SK-N-SH treated with all-trans-retinoic acid at 6 μM for 48 hours (cell line): ENCODE data around the gene KCTD14.
"Not testable (repeated sequence)": the region's sequence is repeated elsewhere in the genome, so short reads cannot be mapped to it uniquely, and the experiment has no call there.

Source experiments
- ATAC-seq: fragments of 200-7000 bp; cut with Tn5 transposase; 3 replicates; pipeline ENCODE4 v1.9.1; 2020; ENCODE audit warnings: mild to moderate bottlenecking, moderate library complexity
- ARNTL ChIP-seq: fragments of 450-650 bp; formaldehyde crosslinking; IDR thresholded peaks from 2 replicates; pipeline ENCODE4 v1.5.0; 2020; ENCODE audit warnings: low read depth, mild to moderate bottlenecking, moderate library complexity, borderline replicate concordance
- BACH2 ChIP-seq: fragments of 250-450 bp; sonication (Bioruptor Pico); IDR thresholded peaks from 2 replicates; pipeline ENCODE4 v1.9.0; 2021; ENCODE audit warnings: mild to moderate bottlenecking, borderline replicate concordance
- CSDC2 ChIP-seq: fragments of 250-450 bp; sonication (Bioruptor Pico); IDR thresholded peaks from 2 replicates; pipeline ENCODE4 v1.5.0; 2020; ENCODE audit warnings: mild to moderate bottlenecking, moderate library complexity
- ESRRG ChIP-seq: fragments of 250-450 bp; sonication (Bioruptor Pico); IDR thresholded peaks from 2 replicates; pipeline ENCODE4 v1.6.1; 2021; ENCODE audit warnings: mild to moderate bottlenecking
- ISL1 ChIP-seq: fragments of 250-450 bp; sonication (Bioruptor Pico); IDR thresholded peaks from 2 replicates; pipeline ENCODE4 v2.1.2; 2022; ENCODE audit warnings: mild to moderate bottlenecking, moderate library complexity
- OSR1 ChIP-seq: fragments of 250-450 bp; sonication (Bioruptor Pico); IDR thresholded peaks from 2 replicates; pipeline ENCODE4 v1.8.0; 2022; ENCODE audit warnings: moderate library complexity, mild to moderate bottlenecking, inconsistent platforms
- PPARA ChIP-seq: fragments of 250-450 bp; sonication (Bioruptor Pico); IDR thresholded peaks from 2 replicates; pipeline ENCODE4 v1.5.0; 2020; ENCODE audit warnings: mild to moderate bottlenecking, borderline replicate concordance
- RARB ChIP-seq: fragments of 250-450 bp; sonication (Bioruptor Pico); IDR thresholded peaks from 2 replicates; pipeline ENCODE4 v1.8.0; 2021; ENCODE audit warnings: mild to moderate bottlenecking, moderate library complexity
- SNAI2 ChIP-seq: fragments of 250-450 bp; sonication (Bioruptor Pico); IDR thresholded peaks from 2 replicates; pipeline ENCODE4 v1.5.0; 2020; ENCODE audit warnings: mild to moderate bottlenecking, moderate library complexity
- TCF4 ChIP-seq: fragments of 250-450 bp; sonication (Bioruptor Pico); IDR thresholded peaks from 2 replicates; pipeline ENCODE4 v1.8.0; 2021; ENCODE audit warnings: mild to moderate bottlenecking, moderate library complexity, borderline replicate concordance
- TOX ChIP-seq: fragments of 250-450 bp; sonication (Bioruptor Pico); IDR thresholded peaks from 2 replicates; pipeline ENCODE4 v1.8.0; 2021; ENCODE audit warnings: mild to moderate bottlenecking, moderate library complexity, borderline replicate concordance
- ZC3H10 ChIP-seq: fragments of 250-450 bp; sonication (Bioruptor Pico); IDR thresholded peaks from 2 replicates; pipeline ENCODE4 v1.5.1; 2021; ENCODE audit warnings: mild to moderate bottlenecking, moderate library complexity
- ZFP3 ChIP-seq: fragments of 250-450 bp; sonication (Bioruptor Pico); IDR thresholded peaks from 2 replicates; pipeline ENCODE4 v1.5.0; 2020; ENCODE audit warnings: mild to moderate bottlenecking, moderate library complexity
- ZFP30 ChIP-seq: fragments of 450-650 bp; formaldehyde crosslinking; IDR thresholded peaks from 2 replicates; pipeline ENCODE4 v1.5.0; 2022; ENCODE audit warnings: mild to moderate bottlenecking, moderate library complexity
- ZNF565 ChIP-seq: fragments of 450-650 bp; formaldehyde crosslinking; conservative IDR thresholded peaks from 2 replicates; pipeline ENCODE4 v1.5.0; 2020; ENCODE audit warnings: low read depth, mild to moderate bottlenecking, moderate library complexity
- ZNF70 ChIP-seq: fragments of 450-650 bp; formaldehyde crosslinking; IDR thresholded peaks from 2 replicates; pipeline ENCODE4 v1.5.0; 2020; ENCODE audit warnings: mild to moderate bottlenecking, moderate library complexity
- ZNF8 ChIP-seq: fragments of 450-650 bp; formaldehyde crosslinking; IDR thresholded peaks from 2 replicates; pipeline ENCODE4 v1.5.0; 2020; ENCODE audit warnings: mild to moderate bottlenecking, moderate library complexity
- TF ChIP-seq, protein P1 (sequence below): fragments of 250-450 bp; sonication (Bioruptor Pico); IDR thresholded peaks from 2 replicates; pipeline ENCODE4 v1.5.1; 2021; ENCODE audit warnings: mild to moderate bottlenecking, moderate library complexity
- TF ChIP-seq, protein P2 (sequence below): fragments of 250-450 bp; sonication (Bioruptor Pico); IDR thresholded peaks from 2 replicates; pipeline ENCODE4 v1.8.0; 2020; ENCODE audit warnings: mild to moderate bottlenecking, moderate library complexity, borderline replicate concordance
- TF ChIP-seq, protein P3 (sequence below): fragments of 250-450 bp; sonication (Bioruptor Pico); IDR thresholded peaks from 2 replicates; pipeline ENCODE4 v1.8.0; 2021; ENCODE audit warnings: low read depth, mild to moderate bottlenecking, moderate library complexity, borderline replicate concordance
- TF ChIP-seq, protein P4 (sequence below): fragments of 250-450 bp; sonication (Bioruptor Pico); IDR thresholded peaks from 2 replicates; pipeline ENCODE4 v1.5.1; 2020; ENCODE audit warnings: low read depth, mild to moderate bottlenecking, moderate library complexity

KCTD14 gene

DNA sequence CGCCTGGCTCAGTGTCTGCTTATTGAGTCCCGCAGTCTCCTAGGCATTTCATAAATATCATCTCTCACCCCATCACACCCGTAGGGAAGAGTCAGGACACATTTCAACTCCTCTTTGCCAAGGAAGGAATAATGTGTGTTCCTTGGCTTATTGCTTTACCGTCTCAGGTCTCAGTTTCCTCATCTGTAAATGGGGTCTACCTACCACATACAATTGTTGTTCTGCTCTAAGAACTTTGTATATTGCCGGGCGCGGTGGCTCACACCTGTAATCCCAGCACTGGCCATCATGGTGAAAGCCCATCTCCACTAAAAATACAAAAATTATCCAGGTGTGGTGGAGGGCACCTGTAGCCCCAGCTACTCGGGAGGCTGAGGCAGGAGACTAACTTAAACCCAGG, 37.5 kb upstream of the KCTD14 start:
- TF ChIP-seq ZNF565 (CRISPR knock-in tag), result no peak
- no peak for TF ChIP-seq RARB
- TF ChIP-seq, protein P1, sequence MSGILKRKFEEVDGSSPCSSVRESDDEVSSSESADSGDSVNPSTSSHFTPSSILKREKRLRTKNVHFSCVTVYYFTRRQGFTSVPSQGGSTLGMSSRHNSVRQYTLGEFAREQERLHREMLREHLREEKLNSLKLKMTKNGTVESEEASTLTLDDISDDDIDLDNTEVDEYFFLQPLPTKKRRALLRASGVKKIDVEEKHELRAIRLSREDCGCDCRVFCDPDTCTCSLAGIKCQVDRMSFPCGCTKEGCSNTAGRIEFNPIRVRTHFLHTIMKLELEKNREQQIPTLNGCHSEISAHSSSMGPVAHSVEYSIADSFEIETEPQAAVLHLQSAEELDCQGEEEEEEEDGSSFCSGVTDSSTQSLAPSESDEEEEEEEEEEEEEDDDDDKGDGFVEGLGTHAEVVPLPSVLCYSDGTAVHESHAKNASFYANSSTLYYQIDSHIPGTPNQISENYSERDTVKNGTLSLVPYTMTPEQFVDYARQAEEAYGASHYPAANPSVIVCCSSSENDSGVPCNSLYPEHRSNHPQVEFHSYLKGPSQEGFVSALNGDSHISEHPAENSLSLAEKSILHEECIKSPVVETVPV (CRISPR knock-in tag), result no peak
- TF ChIP-seq PPARA (CRISPR knock-in tag), result no peak
- no peak for TF ChIP-seq ZC3H10 (CRISPR knock-in tag)
- no peak for TF ChIP-seq SNAI2 (CRISPR knock-in tag)
- TF ChIP-seq TOX (CRISPR knock-in tag), result no peak
- TF ChIP-seq, protein P2, sequence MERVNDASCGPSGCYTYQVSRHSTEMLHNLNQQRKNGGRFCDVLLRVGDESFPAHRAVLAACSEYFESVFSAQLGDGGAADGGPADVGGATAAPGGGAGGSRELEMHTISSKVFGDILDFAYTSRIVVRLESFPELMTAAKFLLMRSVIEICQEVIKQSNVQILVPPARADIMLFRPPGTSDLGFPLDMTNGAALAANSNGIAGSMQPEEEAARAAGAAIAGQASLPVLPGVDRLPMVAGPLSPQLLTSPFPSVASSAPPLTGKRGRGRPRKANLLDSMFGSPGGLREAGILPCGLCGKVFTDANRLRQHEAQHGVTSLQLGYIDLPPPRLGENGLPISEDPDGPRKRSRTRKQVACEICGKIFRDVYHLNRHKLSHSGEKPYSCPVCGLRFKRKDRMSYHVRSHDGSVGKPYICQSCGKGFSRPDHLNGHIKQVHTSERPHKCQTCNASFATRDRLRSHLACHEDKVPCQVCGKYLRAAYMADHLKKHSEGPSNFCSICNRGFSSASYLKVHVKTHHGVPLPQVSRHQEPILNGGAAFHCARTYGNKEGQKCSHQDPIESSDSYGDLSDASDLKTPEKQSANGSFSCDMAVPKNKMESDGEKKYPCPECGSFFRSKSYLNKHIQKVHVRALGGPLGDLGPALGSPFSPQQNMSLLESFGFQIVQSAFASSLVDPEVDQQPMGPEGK (CRISPR knock-in tag), result no peak
- TF ChIP-seq OSR1, result no peak
- TF ChIP-seq CSDC2, result no peak
- TF ChIP-seq ISL1 (CRISPR knock-in tag), result no peak
- TF ChIP-seq, all 23 proteins: peak for 0
- ATAC-seq, result no peak

DNA sequence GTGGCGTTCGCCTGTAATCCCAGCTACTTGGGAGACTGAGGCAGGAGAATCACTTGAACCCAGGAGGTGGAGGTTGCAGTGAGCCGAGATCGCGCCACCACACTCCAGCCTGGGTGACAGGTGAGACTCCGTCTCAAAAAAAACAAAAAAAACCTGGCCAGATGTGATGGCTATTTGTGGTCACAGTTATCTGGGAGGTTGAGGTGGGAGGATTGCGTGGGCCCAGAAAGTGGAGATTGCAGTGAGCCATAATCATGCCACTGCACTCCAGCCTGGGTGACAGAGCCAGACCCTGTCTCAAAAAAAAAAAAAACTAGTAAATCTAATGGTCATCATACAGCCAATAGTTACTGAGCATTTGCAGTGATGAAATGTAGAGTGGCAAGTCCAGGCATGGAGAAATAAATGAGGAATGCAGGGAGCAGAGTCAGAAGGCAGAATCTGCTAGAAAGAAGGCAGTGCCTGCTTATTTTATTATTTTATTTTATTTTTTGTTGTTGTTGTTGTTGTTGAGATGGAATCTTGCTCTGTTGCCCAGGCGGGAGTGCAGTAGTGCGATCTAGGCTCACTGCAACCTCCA, 36.8 kb upstream of the KCTD14 start:
- ATAC-seq, result not testable (repeated sequence)

DNA sequence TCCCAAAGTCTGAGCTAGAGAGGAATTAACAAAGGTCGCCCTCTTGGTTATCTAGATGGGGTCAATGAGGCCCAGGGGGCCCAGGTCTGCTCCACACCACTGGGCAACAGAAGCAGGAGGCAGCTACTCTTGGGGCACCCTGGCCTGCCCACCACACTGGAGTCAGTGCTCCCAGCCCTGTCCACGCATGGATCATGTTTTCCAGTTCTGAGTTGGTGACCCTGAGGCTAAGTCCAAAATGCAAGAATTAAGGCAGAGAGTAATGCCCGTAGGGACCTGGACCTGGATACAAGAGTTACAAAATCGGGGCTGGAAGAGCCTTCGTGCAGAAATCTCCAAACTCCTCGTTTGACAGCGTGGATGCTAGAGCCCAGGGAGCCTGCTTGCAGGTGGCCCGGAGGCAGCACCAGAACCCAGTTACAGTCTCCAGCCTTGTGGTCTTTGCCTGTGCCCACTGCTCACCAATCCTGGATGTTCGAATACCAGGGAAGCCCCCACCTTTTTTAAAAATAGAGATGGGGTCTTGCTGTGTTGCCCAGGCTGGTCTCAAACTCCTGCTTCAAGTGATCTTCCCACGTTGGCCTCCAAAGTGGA, 34.5 kb upstream of the KCTD14 start:
- no peak for TF ChIP-seq ZNF70
- TF ChIP-seq ZFP3 (CRISPR knock-in tag), result no peak
- TF ChIP-seq RARB, result no peak
- TF ChIP-seq TOX (CRISPR knock-in tag), result no peak
- no peak for TF ChIP-seq SNAI2 (CRISPR knock-in tag)
- no peak for TF ChIP-seq ZNF8 (CRISPR knock-in tag)
- no peak for TF ChIP-seq ZFP30 (CRISPR knock-in tag)
- TF ChIP-seq PPARA (CRISPR knock-in tag), result no peak
- TF ChIP-seq, protein P3, sequence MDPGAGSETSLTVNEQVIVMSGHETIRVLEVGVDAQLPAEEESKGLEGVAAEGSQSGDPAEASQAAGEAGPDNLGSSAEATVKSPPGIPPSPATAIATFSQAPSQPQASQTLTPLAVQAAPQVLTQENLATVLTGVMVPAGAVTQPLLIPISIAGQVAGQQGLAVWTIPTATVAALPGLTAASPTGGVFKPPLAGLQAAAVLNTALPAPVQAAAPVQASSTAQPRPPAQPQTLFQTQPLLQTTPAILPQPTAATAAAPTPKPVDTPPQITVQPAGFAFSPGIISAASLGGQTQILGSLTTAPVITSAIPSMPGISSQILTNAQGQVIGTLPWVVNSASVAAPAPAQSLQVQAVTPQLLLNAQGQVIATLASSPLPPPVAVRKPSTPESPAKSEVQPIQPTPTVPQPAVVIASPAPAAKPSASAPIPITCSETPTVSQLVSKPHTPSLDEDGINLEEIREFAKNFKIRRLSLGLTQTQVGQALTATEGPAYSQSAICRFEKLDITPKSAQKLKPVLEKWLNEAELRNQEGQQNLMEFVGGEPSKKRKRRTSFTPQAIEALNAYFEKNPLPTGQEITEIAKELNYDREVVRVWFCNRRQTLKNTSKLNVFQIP (CRISPR knock-in tag), result no peak
- TF ChIP-seq ZNF565 (CRISPR knock-in tag), result no peak
- ATAC-seq, result no peak

DNA sequence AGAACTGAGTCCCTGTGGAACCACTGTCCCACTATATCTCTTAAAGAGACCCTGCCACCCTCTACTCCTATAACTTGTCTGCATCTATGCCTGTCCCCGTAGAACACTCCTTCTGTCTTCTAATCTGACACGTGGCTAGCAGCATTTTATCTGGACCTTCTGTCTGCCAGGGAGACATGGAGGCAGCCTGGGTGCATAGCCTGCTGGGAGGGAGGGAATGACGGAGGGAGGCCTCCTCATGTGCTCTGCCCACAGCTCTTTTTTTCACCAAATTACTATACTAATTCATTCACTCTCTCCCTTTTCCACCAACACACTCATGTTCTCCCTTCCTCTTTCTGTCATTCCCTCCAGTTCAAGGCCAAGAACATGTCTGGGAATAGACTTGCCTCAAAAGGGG, 33.0 kb upstream of the KCTD14 start:
- no peak for ATAC-seq
- TF ChIP-seq, protein P1 (CRISPR knock-in tag), result no peak
- TF ChIP-seq BACH2 (CRISPR knock-in tag) (no peak), ZNF8 (CRISPR knock-in tag) (no peak), SNAI2 (CRISPR knock-in tag) (no peak), OSR1 (no peak), TCF4 (CRISPR knock-in tag) (no peak), ZNF70 (no peak), ZFP3 (CRISPR knock-in tag) (no peak)

DNA sequence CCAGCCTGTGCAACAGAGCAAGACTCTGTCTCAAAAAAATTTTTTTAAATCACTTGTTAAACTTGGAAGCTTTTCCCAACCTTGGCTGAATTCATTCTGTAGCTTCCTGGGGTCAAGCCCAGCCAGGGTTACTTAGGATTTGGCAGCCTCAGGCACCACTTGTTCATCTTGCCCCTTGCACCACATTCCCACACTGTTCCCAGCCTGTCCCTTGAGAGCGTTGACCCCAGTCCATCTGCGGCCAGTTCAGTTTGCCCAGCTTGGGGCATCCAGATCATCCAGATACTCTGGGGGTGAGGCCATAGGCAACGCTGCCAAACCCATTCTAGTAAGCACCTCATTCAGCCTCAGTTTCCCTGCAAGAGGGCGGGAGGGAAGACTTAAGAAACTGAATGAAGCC, 31.9 kb upstream of the KCTD14 start:
- TF ChIP-seq TOX (CRISPR knock-in tag) (no peak), ZFP3 (CRISPR knock-in tag) (no peak), ESRRG (CRISPR knock-in tag) (no peak), ZC3H10 (CRISPR knock-in tag) (no peak), ISL1 (CRISPR knock-in tag) (no peak), ZNF565 (CRISPR knock-in tag) (no peak), ARNTL (CRISPR knock-in tag) (no peak), SNAI2 (CRISPR knock-in tag) (no peak)
- TF ChIP-seq, protein P4, sequence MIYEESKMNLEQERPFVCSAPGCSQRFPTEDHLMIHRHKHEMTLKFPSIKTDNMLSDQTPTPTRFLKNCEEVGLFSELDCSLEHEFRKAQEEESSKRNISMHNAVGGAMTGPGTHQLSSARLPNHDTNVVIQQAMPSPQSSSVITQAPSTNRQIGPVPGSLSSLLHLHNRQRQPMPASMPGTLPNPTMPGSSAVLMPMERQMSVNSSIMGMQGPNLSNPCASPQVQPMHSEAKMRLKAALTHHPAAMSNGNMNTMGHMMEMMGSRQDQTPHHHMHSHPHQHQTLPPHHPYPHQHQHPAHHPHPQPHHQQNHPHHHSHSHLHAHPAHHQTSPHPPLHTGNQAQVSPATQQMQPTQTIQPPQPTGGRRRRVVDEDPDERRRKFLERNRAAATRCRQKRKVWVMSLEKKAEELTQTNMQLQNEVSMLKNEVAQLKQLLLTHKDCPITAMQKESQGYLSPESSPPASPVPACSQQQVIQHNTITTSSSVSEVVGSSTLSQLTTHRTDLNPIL (CRISPR knock-in tag), result no peak
- TF ChIP-seq, protein P3 (CRISPR knock-in tag), result no peak
- ATAC-seq, result no peak
